MM.1S (cell line): ENCODE data around the gene DCPS.

Experiments
- EZH2 ChIP-seq: fragments of 300-600 bp; sonication (generic); optimal IDR thresholded peaks from 2 replicates; pipeline ENCODE3; 2017; ENCODE audit warnings: low read depth, mild to moderate bottlenecking, antibody characterized with exemption, low read length, mixed read lengths
- EZH2phosphoT487 ChIP-seq: fragments of 300-600 bp; sonication (generic); IDR thresholded peaks from 2 replicates; pipeline ENCODE4 v1.6.1; 2018; ENCODE audit warnings: antibody characterized with exemption, low read length
- TF ChIP-seq, protein P1 (sequence below): fragments of 300-600 bp; sonication (generic); IDR thresholded peaks from 2 replicates; pipeline ENCODE4 v1.5.1; 2016; ENCODE audit warnings: antibody characterized with exemption, low read length, mixed read lengths

DNA sequence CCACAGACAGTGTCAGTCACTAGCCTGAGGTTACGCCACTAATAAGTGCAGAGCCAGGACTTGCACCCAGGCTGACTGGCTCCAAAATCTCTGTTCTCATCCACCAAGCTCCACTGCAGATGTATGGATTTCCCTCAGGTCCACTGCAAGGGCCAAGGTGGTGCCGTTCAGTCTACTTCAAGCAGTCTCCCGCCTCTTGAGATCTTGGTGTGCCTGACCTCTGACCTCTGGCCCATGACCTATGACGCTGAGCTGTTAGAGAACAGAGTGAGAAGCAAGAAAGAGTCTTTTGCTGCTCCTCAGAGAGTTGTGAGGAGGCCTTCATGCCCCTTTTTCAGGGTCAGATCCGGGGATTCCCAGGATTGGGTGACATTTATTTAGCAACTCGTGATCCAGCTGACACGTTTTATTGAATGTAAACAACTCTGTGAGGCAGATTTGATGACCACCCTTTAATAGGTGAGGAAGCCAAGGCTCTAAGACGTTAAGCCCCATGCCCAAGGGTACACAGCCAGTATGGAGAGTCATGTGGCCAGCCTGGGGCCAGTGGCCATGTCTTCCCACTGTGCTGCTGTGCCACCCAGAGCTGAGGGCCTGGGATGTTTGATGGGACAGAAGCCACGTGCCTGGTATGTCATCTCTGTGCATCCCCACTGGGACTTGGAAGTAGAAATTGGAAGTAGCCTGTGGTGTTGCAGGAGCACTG, 25.2 kb downstream of the DCPS start:
- TF ChIP-seq EZH2phosphoT487 (no peak), EZH2 (no peak)
- TF ChIP-seq, protein P1, sequence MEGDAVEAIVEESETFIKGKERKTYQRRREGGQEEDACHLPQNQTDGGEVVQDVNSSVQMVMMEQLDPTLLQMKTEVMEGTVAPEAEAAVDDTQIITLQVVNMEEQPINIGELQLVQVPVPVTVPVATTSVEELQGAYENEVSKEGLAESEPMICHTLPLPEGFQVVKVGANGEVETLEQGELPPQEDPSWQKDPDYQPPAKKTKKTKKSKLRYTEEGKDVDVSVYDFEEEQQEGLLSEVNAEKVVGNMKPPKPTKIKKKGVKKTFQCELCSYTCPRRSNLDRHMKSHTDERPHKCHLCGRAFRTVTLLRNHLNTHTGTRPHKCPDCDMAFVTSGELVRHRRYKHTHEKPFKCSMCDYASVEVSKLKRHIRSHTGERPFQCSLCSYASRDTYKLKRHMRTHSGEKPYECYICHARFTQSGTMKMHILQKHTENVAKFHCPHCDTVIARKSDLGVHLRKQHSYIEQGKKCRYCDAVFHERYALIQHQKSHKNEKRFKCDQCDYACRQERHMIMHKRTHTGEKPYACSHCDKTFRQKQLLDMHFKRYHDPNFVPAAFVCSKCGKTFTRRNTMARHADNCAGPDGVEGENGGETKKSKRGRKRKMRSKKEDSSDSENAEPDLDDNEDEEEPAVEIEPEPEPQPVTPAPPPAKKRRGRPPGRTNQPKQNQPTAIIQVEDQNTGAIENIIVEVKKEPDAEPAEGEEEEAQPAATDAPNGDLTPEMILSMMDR = no peak
